ENCODE data around the gene KAT2A.
A peak's percentile ranks its signal among the peaks of the same experiment; 100 is the strongest.

KAT2A gene

GRCh38 chr17:42135664-42136653 is 14.8 kb upstream of the KAT2A start:
- no peak for DNase-seq (ENCODE audit: low spot score)

- no peak for DNase-seq (ENCODE audit: low spot score)
Measured at GRCh38 chr17:42135151-42135550, 14.0 kb upstream of the KAT2A start.

GRCh38 chr17:42133461-42134041 is 12.4 kb upstream of the KAT2A start:
- DNase-seq (ENCODE audit: low spot score) = no peak

- DNase-seq (ENCODE audit: low spot score) = no peak
Measured at GRCh38 chr17:42132941-42133340, 11.8 kb upstream of the KAT2A start.

- no peak for DNase-seq (ENCODE audit: low spot score)
Measured at GRCh38 chr17:42131981-42132432, 10.8 kb upstream of the KAT2A start.

- DNase-seq (ENCODE audit: low spot score) = no peak
Measured at GRCh38 chr17:42131232-42131631, 10.1 kb upstream of the KAT2A start.

GRCh38 chr17:42130310-42130936 is 9.3 kb upstream of the KAT2A start:
- DNase-seq (ENCODE audit: low spot score) = no peak

- DNase-seq (ENCODE audit: low spot score) = no peak
Measured at GRCh38 chr17:42129109-42129837, 8.1 kb upstream of the KAT2A start.

- no peak for DNase-seq (ENCODE audit: low spot score)
Measured at GRCh38 chr17:42127414-42127813, 6.2 kb upstream of the KAT2A start.

- no peak for DNase-seq (ENCODE audit: low spot score)
Measured at GRCh38 chr17:42126836-42127235, 5.7 kb upstream of the KAT2A start.

GRCh38 chr17:42125565-42125964 is 4.4 kb upstream of the KAT2A start:
- no peak for DNase-seq (ENCODE audit: low spot score)

- no peak for DNase-seq (ENCODE audit: low spot score)
Measured at GRCh38 chr17:42124256-42124655, 3.1 kb upstream of the KAT2A start.

GRCh38 chr17:42122371-42123303 is 1.5 kb upstream of the KAT2A start, which contains the start of gene HSPB9:
HSPB9 (plus strand) TSS chr17:42122804; CDS start chr17:42122851, 47 bp downstream.
- no peak for DNase-seq (ENCODE audit: low spot score)

- no peak for DNase-seq (ENCODE audit: low spot score)
Measured at GRCh38 chr17:42120161-42120769, 902 bp downstream of the KAT2A start.

GRCh38 chr17:42119301-42119700 is 1.9 kb downstream of the KAT2A start:
- no peak for DNase-seq (ENCODE audit: low spot score)

- peak; percentile 52 for DNase-seq (ENCODE audit: low spot score)
Measured at GRCh38 chr17:42118545-42118944, 2.6 kb downstream of the KAT2A start.

- no peak for DNase-seq (ENCODE audit: low spot score)
Measured at GRCh38 chr17:42118126-42118510, 3.0 kb downstream of the KAT2A start.

- no peak for DNase-seq (ENCODE audit: low spot score)
Measured at GRCh38 chr17:42117397-42118125, 3.6 kb downstream of the KAT2A start.

GRCh38 chr17:42116705-42117396 is 4.3 kb downstream of the KAT2A start:
- peak; percentile 82 for DNase-seq (ENCODE audit: low spot score)
